Fibroblast of mammary gland (primary cell): ENCODE results near the gene IGSF23.

Experiments
- DNase-seq: peaks from one replicate; pipeline ENCODE4 v3.0.0-alpha.2; 2010; ENCODE audit warnings: low read depth
- H3K4me3 ChIP-seq: 2 replicates; pipeline ENCODE4 v1.5.1; 2011; ENCODE audit warnings: low read depth, mild to moderate bottlenecking, low read length, moderate library complexity; ENCODE audit not compliant: control insufficient read depth
- CTCF ChIP-seq: conservative IDR thresholded peaks from 2 replicates; pipeline ENCODE4 v1.5.1; 2011; ENCODE audit warnings: low read depth, low read length, inconsistent platforms; ENCODE audit not compliant: control insufficient read depth, insufficient read depth

The IGSF23 gene

DNA sequence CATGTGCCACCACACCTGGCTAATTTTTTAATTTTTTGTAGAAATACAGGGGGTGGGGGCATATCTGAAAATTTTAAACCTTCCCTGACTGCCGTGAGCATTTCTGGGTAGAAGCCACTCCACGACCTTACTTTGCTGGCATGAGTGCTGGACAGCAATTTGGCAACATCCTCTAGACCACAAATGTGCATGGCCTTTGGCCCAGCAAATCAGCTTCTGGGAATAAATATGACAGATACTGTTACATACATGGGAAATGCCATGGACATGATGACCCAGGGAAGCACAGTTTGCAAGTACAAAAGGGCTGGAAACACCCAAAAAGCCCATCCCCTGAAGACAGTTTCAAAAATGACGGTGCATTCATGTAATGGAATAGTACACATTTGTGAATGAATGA is 27.2 kb downstream of the IGSF23 start:
- no peak for TF ChIP-seq CTCF
- no peak overlapping the region for H3K4me3 ChIP-seq
- DNase-seq = peak; percentile 81

- TF ChIP-seq CTCF = no peak
- DNase-seq = no peak
These were observed 28.3 kb downstream of the IGSF23 start for GRCh38 chr19:44641501-44642265.

GRCh38 chr19:44642377-44642776 is 29.0 kb downstream of the IGSF23 start:
- TF ChIP-seq CTCF = no peak
- H3K4me3 ChIP-seq = no peak overlapping the region
- no peak for DNase-seq

More at GRCh38 chr19:44641501-44642265, 28.3 kb downstream of the IGSF23 start:
- no peak overlapping the region for H3K4me3 ChIP-seq

DNA sequence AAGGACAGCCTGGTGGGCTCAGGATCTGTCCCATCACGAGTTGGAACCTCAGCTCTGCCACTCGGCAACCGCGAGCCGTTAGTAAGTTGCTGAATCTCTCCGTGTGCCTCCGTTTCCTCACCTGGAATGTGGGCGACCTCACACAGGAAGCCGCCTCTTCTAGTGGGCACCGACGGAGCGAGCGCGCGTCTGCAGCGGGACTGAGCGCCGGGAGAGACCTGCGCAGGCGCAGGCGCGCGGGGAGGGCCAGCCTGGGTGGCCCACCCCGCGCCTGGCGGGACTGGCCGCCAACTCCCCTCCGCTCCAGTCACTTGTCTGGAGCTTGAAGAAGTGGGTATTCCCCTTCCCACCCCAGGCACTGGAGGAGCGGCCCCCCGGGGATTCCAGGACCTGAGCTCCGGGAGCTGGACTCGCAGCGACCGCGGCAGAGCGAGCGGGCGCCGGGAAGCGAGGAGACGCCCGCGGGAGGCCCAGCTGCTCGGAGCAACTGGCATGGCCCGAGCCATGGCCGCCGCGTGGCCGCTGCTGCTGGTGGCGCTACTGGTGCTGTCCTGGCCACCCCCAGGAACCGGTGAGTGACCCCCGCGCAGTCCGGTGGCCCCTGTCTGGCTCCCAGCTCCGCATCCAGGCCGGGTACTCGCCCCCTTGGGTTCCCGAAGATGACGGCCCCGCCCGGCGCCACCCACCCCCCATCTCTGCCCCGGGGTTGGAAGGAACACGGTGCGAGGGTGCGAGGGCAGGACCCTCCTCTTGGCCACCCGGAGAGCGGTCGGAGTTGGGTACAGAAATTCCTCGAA is 30.4 kb downstream of the IGSF23 start, which contains the start of gene PVR:
Gene PVR, plus strand, starts transcription at position 306 of the 797 bp plus-strand sequence. Its CDS starts 187 bp downstream, at position 493.
- H3K4me3 ChIP-seq = peak within 1 kb of the TSS; percentile 91
- no peak for TF ChIP-seq CTCF
- DNase-seq = peak; percentile 57

- TF ChIP-seq CTCF = no peak
- peak; percentile 34 for DNase-seq
- peak overlapping the region; percentile 91 for H3K4me3 ChIP-seq
These were observed 31.1 kb downstream of the IGSF23 start for GRCh38 chr19:44644402-44645016.

GRCh38 chr19:44645407-44646048 is 32.2 kb downstream of the IGSF23 start:
- no peak overlapping the region for H3K4me3 ChIP-seq
- DNase-seq = no peak
- TF ChIP-seq CTCF = no peak
